Mammary epithelial cell (primary cell): ENCODE measurements around the gene INKA2.

ENCODE experiments used
- CTCF ChIP-seq, 2 donors: IDR thresholded peaks in 1 of 2; conservative IDR thresholded peaks in 1 of 2; 2 replicates each; pipeline ENCODE4 v1.5.1; 2011 to 2012; ENCODE audit warnings: inconsistent platforms in 2 of 2, low read length in 2 of 2, mild to moderate bottlenecking in 2 of 2, control low read depth in 1 of 2, low read depth in 1 of 2; ENCODE audit not compliant: insufficient read depth in 1 of 2; ENCODE audit errors: extremely low read depth in 1 of 2
- EZH2 ChIP-seq: IDR thresholded peaks from 2 replicates; pipeline ENCODE4 v1.6.1; 2012; ENCODE audit warnings: low read length, inconsistent platforms, borderline replicate concordance

- TF ChIP-seq CTCF (conservative IDR thresholded peaks at IDR 0.05 in 1 of 2, IDR thresholded peaks at IDR 0.05 in 1 of 2; ENCODE audit: extremely low read depth in 1 of 2, insufficient read depth in 1 of 2, low read depth in 1 of 2, low read length in 2 of 2) = no peak
- no peak for TF ChIP-seq EZH2
Measured at GRCh38 chr1:111754984-111755330, 15.8 kb upstream of the INKA2 start.
